B cell (primary cell): Measurements from ENCODE around the gene HEG1. TPM values are rescaled to one million over a fixed set of nuclear protein-coding genes. Genes with fewer than 3 reads are reported as not detected.

Source experiments
- ATAC-seq: fragments of 200-7000 bp; cut with Tn5 transposase; one replicate; pipeline ENCODE4 v1.10.0; 2021; ENCODE audit warnings: low read depth, mild to moderate bottlenecking, moderate number of reproducible peaks, moderate library complexity
- CTCF ChIA-PET: fragments of 350-600 bp; sonication (Branson Sonifier 250); formaldehyde crosslinking; loops from one replicate; lab custom pipeline; 2021; ENCODE audit warnings: antibody characterized with exemption, inconsistent platforms; lab: Charles Lee
- POLR2A ChIA-PET: fragments of 350-600 bp; sonication (Branson Sonifier 250); formaldehyde crosslinking; loops from one replicate; lab custom pipeline; 2021; ENCODE audit warnings: antibody characterized with exemption; lab: Charles Lee
- DNase-seq: peaks from one replicate; pipeline ENCODE4 v3.0.0; 2013
- H2AFZ ChIP-seq: 2 replicates; pipeline ENCODE4 v1.6.1; 2012; ENCODE audit warnings: mild to moderate bottlenecking, low read depth, low read length; ENCODE audit not compliant: insufficient read depth, poor library complexity, severe bottlenecking
- H3K27ac ChIP-seq, 2 donors: 1 replicate in 1 of 2; 2 replicates in 1 of 2; pipeline ENCODE4 v1.5.1; 2012 to 2013; ENCODE audit warnings: low read length in 2 of 2, mild to moderate bottlenecking in 2 of 2, moderate library complexity in 1 of 2
- H3K27me3 ChIP-seq, 4 experiments: fragments of 200-600 bp in 1 of 4; sonication (generic) in 1 of 4; replicated peaks in 1 of 4; 1 replicate in 2 of 4; 2 replicates in 2 of 4; pipeline versions ENCODE4 v1.6.1 to v1.7.0; 2013 to 2016; ENCODE audit warnings: low read length in 3 of 4, mild to moderate bottlenecking in 2 of 4, mixed read lengths in 1 of 4, moderate library complexity in 1 of 4; ENCODE audit not compliant: insufficient read depth in 4 of 4, control insufficient read depth in 3 of 4; ENCODE audit errors: control extremely low read depth in 1 of 4
- H3K36me3 ChIP-seq, 2 experiments: replicated peaks in 1 of 2; 1 replicate in 1 of 2; 2 replicates in 1 of 2; pipeline versions ENCODE4 v1.6.1 to v1.7.1; 2013; ENCODE audit warnings: low read length in 1 of 2; ENCODE audit not compliant: insufficient read depth in 2 of 2, control insufficient read depth in 1 of 2; ENCODE audit errors: control extremely low read depth in 1 of 2, extremely low read depth in 1 of 2
- H3K4me1 ChIP-seq, 2 donors: fragments of 200-600 bp in 1 of 2; sonication (generic) in 1 of 2; 1 replicate in 1 of 2; 2 replicates in 1 of 2; pipeline versions ENCODE4 v1.5.1 to v1.6.1; 2013 to 2017; ENCODE audit warnings: low read length in 2 of 2; ENCODE audit not compliant: control insufficient read depth in 2 of 2, insufficient read depth in 2 of 2
- H3K4me2 ChIP-seq: replicated peaks from 2 replicates; pipeline ENCODE3; 2012; ENCODE audit warnings: mild to moderate bottlenecking, low read depth, low read length; ENCODE audit not compliant: poor library complexity, severe bottlenecking
- H3K4me3 ChIP-seq, 5 experiments: fragments of 200-600 bp in 1 of 5; sonication (generic) in 1 of 5; 1 replicate in 3 of 5; 2 replicates in 2 of 5; pipeline versions ENCODE4 v1.5.1 to v1.7.0; 2011 to 2016; ENCODE audit warnings: low read length in 4 of 5, mild to moderate bottlenecking in 4 of 5, low read depth in 2 of 5, control low read depth in 1 of 5, moderate library complexity in 1 of 5; ENCODE audit not compliant: insufficient read depth in 1 of 5; ENCODE audit errors: control extremely low read depth in 1 of 5, extremely low read depth in 1 of 5
- H3K79me2 ChIP-seq: fragments of 200-600 bp; sonication (generic); one replicate; pipeline ENCODE4 v1.6.0; 2016; ENCODE audit warnings: low read length; ENCODE audit not compliant: control insufficient read depth, insufficient read depth
- H3K9ac ChIP-seq: fragments of 200-600 bp; sonication (generic); 2 replicates; pipeline ENCODE4 v1.6.1; 2017; ENCODE audit warnings: mild to moderate bottlenecking, low read length, moderate library complexity
- H3K9me3 ChIP-seq, 3 donors: one replicate each; pipeline versions ENCODE4 v1.6.1 to v1.7.1; 2013; ENCODE audit warnings: low read length in 2 of 3; ENCODE audit not compliant: control insufficient read depth in 2 of 3, insufficient read depth in 1 of 3; ENCODE audit errors: control extremely low read depth in 1 of 3
- H4K20me1 ChIP-seq: 2 replicates; pipeline ENCODE4 v1.6.0; 2012; ENCODE audit warnings: mild to moderate bottlenecking, low read length; ENCODE audit not compliant: insufficient read depth, control insufficient read depth, poor library complexity, severe bottlenecking
- H3K27ac Mint-ChIP-seq: one replicate; pipeline ENCODE4 v1.8.0; 2021; ENCODE audit warnings: mixed read lengths
- H3K27me3 Mint-ChIP-seq: one replicate; pipeline ENCODE4 v1.8.0; 2021; ENCODE audit warnings: mixed read lengths
- H3K4me1 Mint-ChIP-seq: one replicate; pipeline ENCODE4 v1.8.0; 2021; ENCODE audit warnings: mixed read lengths
- H3K4me3 Mint-ChIP-seq: one replicate; pipeline ENCODE4 v1.8.0; 2021; ENCODE audit warnings: mixed read lengths
- H3K9me3 Mint-ChIP-seq: one replicate; pipeline ENCODE4 v1.8.0; 2022; ENCODE audit warnings: mixed read lengths; ENCODE audit not compliant: insufficient read depth
- CTCF ChIP-seq: fragments of 200-600 bp; IDR thresholded peaks from one replicate; pipeline ENCODE4 v1.8.0; 2022; ENCODE audit warnings: antibody characterized with exemption, mild to moderate bottlenecking
- EZH2 ChIP-seq: IDR thresholded peaks from 2 replicates; pipeline ENCODE4 v1.6.1; 2012; ENCODE audit warnings: borderline replicate concordance, low read depth, mild to moderate bottlenecking, moderate library complexity, low read length; ENCODE audit not compliant: insufficient read depth, poor library complexity, severe bottlenecking
- WGBS: methylation state at CpG from one replicate; pipeline ENCODE4 v1.1.5; 2013; ENCODE audit warnings: missing lambda C conversion rate; ENCODE audit not compliant: insufficient coverage; 5-methylcytosine and 5-hydroxymethylcytosine counted together
- intact Hi-C: fragments of 100-400 bp; cut with micrococcal nuclease; formaldehyde crosslinking; loops from one replicate; pipeline ENCODE4 v1.10.0; 2022
- polyA plus RNA-seq: library from polyadenylated mRNA; depleted of rRNA; stranded (reverse); fragments of >200 nt; gene quantifications from 2 replicates; pipeline ENCODE4 v1.2.3, GENCODE V29; 2012
- total RNA-seq, 2 donors: library from RNA; stranded (reverse); fragments of 120-200 nt in 1 of 2; gene quantifications; 1 replicate in 1 of 2; 2 replicates in 1 of 2; pipeline versions ENCODE4 v1.2.3 to v1.2.4, GENCODE V29; 2013 to 2022

The HEG1 gene
- total and polyA plus RNA-seq, 2 donors (not counting 1 experiment from before 2014, with no cell fraction given): 5.1 to 9.2 TPM

DNA sequence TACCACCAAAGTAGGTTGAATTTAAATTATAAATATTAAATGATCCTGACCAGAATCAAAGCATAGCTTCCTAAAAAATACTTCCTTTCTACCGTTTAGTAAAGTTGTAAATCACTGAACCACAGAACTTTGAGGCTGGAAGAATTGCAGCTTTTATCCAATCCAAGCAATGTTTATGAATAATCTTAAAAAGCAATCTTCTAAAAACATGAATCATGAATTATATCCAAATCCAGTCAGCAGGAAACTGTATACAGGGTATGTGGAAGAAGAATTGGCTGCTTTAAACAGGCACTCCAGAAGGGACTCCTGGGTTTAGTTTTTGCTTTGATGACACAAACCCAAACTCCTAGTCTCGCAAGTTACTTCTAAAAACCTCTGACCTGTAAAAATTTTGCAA is 30.2 kb downstream of the HEG1 start:
- H3K79me2 ChIP-seq: no peaks in the 10 kb centered on the region
- Mint-ChIP-seq H3K9me3 (no peaks in the 10 kb centered on the region), H3K4me1 (peaks cover 11% of the 10 kb centered on the region), H3K27ac (no peak overlapping the region), H3K4me3 (no peak overlapping the region), H3K27me3 (no peaks in the 10 kb centered on the region)
- TF ChIP-seq CTCF: no peak
- no peak for TF ChIP-seq EZH2
- ATAC-seq (no peak), DNase-seq (no peak)
- ChIA-PET POLR2A (no interaction called here), CTCF (interaction anchor here (0.8 kb wide), 1 partner anchor 413 kb away, joined by 3 read pairs; no protein-coding TSS in a partner anchor)
- WGBS: 71% methylated on average over 1 of the region's 2 CpGs
- H3K36me3 ChIP-seq: peaks cover 0 to 29% of the 10 kb centered on the region in 2 experiments
- H4K20me1 ChIP-seq: no peaks in the 10 kb centered on the region
- H2AFZ ChIP-seq: no peak overlapping the region
- no peak overlapping the region for H3K4me2 ChIP-seq
- H3K27ac ChIP-seq: no peak overlapping the region
- no peak overlapping the region for H3K4me3 ChIP-seq
- no peaks in the 10 kb centered on the region for H3K9me3 ChIP-seq
- H3K4me1 ChIP-seq: peaks cover 0 to 6% of the 10 kb centered on the region in 2 donors
- H3K9ac ChIP-seq: no peak overlapping the region
- intact Hi-C loops: no loop called here
- no peaks in the 10 kb centered on the region for H3K27me3 ChIP-seq

- no peaks in the 10 kb centered on the region for H3K79me2 ChIP-seq
- peaks cover 0 to 32% of the 10 kb centered on the region in 2 experiments for H3K36me3 ChIP-seq
- no peaks in the 10 kb centered on the region for H3K9me3 ChIP-seq
- Mint-ChIP-seq H3K27ac (no peak overlapping the region), H3K4me1 (peaks cover 8% of the 10 kb centered on the region), H3K4me3 (no peak overlapping the region), H3K27me3 (no peaks in the 10 kb centered on the region), H3K9me3 (no peaks in the 10 kb centered on the region)
- ChIA-PET CTCF (interaction anchor here (0.8 kb wide), 1 partner anchor 414 kb away, joined by 3 read pairs; no protein-coding TSS in a partner anchor), POLR2A (no interaction called here)
- TF ChIP-seq CTCF: no peak
- TF ChIP-seq EZH2: no peak
- no peak overlapping the region for H3K9ac ChIP-seq
- ATAC-seq (no peak), DNase-seq (no peak)
- H3K4me3 ChIP-seq: no peak overlapping the region
- no peaks in the 10 kb centered on the region for H3K27me3 ChIP-seq
- no peak overlapping the region for H2AFZ ChIP-seq
- no peak overlapping the region for H3K4me2 ChIP-seq
- intact Hi-C loops: no loop called here
- H3K27ac ChIP-seq: no peak overlapping the region
- no peaks in the 10 kb centered on the region for H4K20me1 ChIP-seq
- WGBS: 82% methylated on average over 5 of the region's 5 CpGs
- H3K4me1 ChIP-seq: peaks cover 0 to 6% of the 10 kb centered on the region in 2 donors
These were observed 31.0 kb downstream of the HEG1 start for GRCh38 chr3:125024817-125025216.
